ENCODE measurements around the gene LCAT.
A peak's percentile ranks its signal among the peaks of the same experiment; 100 is the strongest.
"Not testable (repeated sequence)": the region's sequence is repeated elsewhere in the genome, so short reads cannot be mapped to it uniquely, and the experiment has no call there.

LCAT gene

DNA sequence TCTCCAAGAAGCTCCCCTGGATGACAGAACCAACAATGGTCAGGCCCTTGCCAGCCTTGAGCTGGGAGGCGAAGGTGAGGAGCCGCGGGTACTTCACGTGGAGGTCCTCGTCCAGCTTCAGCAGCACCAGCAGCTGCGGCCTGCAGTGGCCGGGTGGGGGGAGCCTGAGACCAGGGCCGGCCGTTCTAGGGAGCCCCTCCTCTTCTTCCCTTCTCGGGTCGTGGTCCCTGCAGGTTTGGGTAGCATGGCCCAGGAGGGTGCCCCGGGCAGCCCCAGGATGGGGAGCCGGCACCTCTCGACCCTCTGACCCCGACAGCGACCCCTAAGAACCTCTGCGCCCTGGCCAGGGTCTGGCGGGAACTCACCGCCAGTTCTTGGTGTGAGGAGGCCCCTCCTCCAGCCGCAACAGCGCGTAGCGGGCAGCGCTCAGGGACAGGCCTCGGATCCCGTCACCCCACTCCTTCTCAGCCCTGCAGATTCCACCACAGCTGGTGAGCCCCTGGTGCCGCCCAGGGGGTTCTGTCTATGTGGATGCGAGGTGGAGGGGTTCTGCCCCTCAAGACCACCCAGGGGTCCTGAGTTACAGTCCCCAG lies 3.1 kb upstream of the LCAT start:
- no peak for DNase-seq (ENCODE audit: low read depth in 2 of 2)

DNA sequence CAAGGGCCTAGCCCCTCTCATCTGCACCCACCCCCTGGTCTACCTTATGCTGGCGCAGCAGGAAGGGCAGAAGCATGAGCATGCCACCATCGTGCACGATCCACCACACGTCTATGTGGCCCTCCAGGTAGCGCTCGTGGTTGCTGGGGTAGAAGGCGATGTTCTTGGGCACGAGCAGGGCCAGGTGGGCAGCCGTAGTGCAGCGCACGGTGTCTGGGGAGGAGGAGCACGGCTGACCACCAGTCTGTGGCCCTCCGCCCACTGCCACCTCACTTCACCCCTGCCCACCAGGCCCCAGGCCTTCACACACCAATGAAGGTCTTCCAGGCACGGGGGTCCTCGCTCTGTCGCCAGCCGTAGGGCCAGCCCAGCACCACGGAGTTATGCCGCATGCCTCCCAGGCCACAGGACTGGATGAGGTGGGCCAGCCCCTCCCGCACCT lies 2.2 kb upstream of the LCAT start:
- DNase-seq (ENCODE audit: low read depth in 2 of 2) = no peak

DNA sequence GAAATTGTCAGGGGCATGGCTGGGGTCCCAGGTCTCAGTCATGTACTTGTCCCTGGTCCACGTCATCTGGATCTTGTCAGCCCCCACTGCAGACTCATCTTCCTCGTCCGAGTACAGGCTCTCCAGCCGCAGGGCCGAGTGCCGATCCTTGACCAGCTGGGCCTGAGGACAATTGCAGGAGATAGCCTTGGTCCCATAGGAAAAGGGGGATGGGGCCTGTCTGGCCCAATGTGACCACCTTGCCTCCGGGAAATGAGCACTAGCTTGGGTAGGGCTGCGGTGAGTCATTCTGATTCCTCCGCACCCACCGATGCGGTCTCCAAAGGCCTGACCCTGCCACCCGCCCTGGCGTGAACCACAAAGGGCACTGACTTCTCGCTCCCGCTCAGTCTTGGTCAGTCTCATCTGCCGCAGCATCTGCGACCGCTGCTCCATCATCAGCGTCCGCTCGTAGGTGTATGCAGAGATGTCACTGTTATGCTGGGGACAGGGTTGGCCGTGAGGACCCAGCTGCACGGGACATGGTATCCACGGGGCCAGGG lies 1.5 kb upstream of the LCAT start:
- no peak for DNase-seq (ENCODE audit: low read depth in 2 of 2)

DNA sequence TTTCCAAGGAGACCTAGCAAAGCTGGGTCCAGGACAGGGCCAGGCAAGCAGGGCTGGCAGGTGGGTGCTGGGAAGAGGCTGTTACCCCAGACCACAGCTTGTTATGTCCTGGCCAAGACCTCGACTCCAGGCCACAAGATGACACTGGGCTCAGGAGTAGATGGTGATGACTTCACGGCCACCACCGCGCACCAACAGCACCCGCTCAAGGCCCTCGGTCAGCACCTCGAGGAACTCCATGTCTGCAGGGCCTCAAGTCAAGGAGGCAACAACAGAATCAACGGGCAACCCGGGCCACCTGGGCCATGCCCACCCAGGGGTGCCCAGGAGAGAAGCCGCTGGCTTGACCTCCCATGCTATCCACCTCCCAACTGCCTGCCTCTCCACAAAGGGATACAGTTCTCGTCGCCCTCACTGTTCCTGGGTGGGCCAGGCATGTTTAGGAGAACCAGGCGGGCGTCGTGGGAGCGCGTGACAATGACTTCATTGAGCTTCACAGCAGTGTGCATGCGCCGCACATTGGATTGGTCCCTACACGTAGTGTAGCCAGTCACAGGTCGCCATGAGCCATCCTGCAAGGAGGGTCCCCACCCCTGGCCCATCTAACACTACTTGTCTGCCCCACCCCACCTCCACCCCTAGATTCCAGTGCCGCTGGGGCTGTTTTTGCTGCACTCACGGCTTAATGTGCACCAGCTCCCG lies 921 bp upstream of the LCAT start:
- DNase-seq (ENCODE audit: low read depth in 2 of 2) = no peak

DNA sequence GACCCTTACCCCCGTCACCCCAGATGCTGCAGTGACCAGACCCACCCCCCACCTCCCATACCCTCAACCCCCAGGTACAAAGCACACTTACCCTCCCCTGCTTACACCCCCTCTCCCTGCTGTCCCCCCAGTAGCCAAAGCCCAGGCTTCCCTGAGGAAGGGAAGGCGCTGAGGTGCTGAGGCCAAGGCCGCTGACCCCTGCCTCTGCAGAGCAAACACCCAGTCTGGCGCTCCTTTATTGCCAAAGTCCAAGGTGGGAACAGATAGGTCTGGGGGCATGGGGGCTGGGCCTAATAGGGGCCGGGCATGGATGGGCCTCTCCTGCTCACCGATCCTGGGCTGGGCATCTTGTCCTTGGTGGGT lies 683 bp downstream of the LCAT start:
- no peak for DNase-seq (ENCODE audit: low read depth in 2 of 2)

DNA sequence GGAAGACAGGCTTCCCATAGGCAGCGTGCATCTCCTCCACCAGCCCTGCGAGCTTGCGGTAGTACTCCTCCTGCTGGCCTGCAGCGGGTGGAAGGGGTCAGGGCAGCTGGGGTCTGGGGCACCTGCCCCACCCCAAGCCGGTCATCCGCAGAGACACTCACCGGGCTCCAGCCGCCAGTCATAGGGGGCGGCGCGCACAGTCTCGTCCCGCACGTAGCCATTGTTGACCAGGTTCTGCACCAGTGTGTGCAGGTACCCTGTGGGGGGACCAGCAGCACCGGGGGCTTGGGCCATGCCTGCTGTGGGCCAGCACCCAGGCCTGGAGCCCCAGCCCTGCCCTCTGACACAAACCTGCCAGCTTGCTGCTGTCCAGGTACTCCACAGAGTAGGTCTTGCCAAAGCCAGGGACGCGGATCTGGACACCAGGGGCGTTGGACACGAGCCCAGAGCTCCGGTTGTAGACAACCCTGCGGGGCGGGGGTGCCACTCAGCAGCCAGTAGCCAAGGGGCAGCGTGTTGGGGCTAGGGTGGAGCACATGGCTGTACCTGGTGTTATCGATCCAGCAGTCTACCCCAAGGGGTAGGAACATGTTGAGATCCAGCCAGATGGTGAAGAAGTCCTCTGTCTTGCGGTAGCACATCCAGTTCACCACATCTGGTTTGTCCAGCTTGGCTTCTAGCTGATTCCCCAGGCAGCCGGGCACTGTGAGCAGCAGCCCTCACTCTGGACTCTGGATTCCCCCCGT lies 1.2 kb downstream of the LCAT start:
- DNase-seq (ENCODE audit: low read depth in 2 of 2) = no peak

DNA sequence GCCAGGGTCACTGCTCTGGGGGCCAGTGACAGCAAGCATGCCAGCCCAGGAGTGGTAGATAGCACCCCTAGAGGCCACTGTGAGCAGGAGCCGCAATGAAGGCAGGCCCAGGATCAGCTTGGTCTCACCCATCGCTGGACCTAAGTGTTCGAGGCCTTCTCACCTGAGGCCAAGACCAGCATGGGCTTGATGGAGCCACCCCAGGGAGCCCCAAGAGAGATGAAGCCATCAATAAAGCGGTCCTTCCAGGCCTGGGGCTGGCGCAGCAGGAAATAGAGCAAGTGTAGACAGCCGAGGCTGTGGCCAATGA lies 1.8 kb downstream of the LCAT start:
- peak in 1 of 2 donors; percentile 21 for DNase-seq (ENCODE audit: low read depth in 2 of 2)

DNA sequence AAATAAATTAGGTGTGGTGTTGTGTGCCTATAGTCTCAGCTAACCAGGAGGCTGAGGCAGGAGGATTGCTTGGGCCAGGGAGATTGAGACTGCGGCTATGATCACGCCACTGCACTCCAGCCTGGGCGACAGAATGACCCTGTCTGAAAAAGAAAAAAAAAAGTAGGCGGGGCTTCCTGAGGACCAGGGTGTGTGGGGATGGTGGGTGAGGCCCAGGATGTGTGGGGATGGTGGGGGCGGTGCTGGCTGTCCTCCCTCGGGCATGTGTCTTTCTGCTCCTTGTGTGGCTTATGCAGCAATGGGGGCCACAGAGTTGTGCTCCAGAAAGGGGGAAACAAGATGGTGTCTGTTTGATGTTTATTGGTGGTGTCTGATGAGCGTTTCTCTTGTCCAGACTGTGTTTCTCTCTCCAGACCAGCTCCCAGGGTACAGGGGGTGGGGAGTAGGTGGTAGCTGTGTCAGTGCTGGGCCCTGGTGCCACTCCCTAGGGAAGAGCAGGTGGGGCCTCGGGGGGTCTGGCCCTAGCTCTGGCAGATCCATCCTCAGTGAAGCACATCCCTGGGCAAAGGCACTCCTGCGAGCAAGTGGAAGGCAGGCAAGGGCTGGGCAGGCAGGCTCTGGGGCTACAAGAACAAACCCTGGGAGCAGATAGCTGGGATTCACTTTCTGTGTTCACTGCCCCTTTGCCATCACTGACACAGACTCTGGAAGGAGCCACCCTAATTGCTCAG lies 2.3 kb downstream of the LCAT start:
- no peak for DNase-seq (ENCODE audit: low read depth in 2 of 2)

DNA sequence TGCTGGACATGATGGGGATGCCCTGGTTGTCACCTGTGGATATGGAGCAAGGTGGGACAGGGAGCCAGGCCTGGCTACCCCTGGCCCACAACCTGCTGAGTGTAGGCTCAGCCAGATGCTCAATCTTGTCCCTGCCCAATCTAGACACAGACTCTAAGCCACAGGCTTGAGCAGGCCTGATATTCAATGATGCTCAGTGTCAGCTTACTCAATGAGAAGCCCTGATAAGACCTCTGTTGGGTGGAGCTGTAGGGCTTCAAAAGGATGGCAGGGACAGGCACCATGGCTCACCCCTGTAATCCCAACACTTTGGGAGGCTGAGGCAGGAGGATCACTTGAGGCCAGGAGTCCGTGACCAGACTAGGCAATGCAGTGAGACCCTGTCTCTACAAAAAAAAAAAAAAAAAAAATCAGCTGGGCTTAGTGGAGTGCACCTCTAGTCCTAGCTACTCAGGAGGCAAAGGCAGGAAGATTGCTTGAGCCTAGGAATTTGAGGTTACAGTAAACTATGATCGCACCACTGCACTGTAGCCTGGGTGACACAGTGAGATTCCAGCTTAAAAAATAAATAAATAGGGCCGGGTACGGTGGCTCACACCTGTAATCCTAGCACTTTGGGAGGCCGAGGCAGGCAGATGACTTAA lies 3.4 kb downstream of the LCAT start:
- DNase-seq (ENCODE audit: low read depth in 2 of 2) = no peak

DNA sequence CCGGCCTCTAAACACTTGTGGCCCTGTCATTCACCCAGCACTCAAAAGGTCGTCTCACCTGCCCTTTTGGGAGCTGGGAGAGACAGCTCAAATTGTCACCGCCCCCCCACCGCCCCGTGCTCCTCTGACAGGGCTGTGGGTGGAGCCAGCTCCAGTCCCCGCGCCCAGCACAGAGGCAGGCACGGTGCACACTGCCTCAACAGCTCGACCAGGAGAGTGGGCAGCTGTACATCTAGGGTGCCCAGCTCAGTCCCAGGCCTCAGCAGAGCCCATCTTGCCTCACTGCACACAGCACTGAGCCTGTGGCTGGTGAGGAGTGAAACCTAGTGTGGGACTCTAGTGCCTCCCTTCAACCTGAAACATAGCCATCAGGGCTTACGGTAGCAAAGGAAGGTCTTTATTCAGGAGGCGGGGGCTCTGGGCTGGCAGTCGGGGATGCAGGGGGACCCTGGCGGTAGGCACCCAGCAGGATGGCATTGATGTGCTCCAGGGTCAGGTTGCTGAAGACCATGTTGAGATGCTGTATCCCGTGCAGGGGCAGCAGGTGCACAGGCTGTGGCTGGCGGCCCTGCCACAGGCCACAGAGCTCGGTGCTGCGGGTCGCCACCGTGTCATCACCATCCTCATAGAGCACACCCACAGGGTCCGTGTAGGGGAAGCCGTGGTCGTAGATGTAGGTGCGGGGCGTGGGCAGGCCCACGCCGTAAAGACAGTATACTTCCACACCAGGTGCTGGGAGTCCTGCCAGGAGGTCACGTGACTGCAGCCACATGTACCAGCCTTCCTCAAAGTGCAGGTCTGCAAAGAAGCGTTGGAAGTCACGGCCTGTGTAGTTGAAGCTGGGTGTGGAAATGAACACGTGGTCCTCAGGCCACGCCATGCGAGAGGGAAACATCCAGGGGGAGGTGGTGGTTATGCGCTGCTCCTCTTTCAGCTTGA lies 4.1 kb downstream of the LCAT start:
- DNase-seq (ENCODE audit: low read depth in 2 of 2) = peak in 1 of 2 donors; percentile 60

DNA sequence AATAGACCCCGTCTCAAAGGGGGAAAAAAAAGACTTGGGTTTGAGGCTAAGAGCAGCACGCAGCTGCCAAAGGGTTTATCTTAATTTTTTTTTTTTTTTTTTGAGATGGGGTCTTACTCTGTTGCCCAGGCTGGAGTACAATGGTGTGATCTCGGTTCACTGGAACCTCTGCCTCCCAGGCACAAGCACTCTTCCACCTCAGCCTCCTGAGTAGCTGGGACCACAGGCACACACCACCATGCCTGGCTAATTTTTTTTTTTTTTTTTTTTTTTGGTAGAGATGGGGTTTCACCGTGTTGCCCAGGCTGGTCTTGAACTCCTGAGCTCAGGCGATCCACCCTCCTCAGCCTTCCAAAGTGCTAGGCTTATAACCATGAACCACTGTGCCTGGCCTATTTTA lies 6.2 kb downstream of the LCAT start:
- not testable (repeated sequence) for DNase-seq (ENCODE audit: low read depth in 2 of 2)

DNA sequence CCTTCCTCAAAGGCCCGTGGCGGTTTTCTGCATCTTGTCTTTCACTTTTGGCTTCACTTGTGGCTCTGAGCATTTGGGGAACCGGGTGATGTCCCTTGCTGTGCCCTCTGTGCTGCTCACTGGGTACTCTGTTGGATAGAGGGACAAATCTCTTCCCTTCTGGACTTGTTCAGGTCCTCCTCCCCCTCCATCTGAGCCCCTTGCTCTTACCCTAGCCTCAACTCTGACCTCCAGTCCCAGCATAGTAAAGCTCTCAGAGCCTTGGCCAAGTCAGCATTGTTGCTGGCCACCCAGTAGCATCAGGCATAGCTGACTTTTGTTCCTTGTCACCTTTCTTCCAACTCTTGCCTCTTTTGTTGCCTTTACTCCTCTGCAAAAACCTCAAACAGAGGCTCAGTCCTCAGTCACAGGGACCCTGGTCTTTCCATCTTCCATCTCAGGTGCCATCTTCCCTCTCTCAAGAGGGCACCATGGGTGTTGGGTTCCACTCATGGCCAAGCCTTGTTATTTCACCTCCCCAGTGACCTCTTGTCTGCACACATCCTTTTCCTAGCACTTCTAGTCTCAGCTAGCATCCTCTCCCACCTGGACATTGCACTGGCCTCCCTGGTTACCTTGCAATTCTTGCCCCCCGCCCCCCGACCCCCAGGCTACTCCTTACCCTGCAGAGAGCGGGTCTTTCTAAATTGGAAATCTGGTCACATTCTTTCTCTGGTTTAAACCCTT lies 6.9 kb downstream of the LCAT start:
- peak in 1 of 2 donors; percentile 66 for DNase-seq (ENCODE audit: low read depth in 2 of 2)

DNA sequence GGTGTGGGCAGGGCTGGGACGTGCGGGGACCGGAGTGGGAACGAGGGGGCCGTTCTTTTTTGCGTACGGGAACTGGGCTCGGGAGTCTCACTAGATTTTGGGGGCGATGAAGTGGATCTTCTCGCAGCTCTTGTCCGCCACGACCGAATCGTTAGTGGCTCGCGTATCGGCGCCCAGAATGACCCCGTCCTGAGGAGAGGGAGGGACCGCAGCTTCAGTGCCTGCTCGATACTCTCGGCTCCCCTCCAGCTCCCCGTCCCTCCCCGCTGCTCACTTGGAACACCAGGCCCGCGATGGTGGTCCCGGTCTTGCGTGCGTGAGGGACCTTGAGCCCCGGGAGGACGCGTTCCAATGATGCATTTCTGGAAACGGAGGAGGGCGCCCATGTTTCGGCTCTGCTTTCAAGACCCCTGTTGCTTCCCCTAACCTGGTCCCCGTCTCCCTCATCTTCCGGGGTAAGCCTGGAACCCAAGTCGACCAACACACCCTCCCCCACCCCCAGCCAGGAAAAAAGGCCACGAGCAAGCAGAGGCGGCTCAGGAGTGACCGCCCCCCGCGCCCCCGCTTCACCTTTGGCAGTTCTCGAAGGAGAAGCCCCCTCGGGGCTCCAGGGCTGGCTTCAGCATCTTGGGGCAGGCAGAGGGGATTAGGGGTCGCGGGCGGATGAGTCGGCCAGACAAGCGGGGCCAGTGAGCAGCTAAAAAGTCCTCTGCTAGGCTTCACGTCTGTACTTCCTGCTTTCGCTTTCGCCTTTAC lies 7.6 kb downstream of the LCAT start, which contains the start of gene PSMB10:
Gene PSMB10 (minus strand): TSS at position 727 of the 756 bp plus-strand sequence. CDS start 101 bp downstream, at position 626.
- DNase-seq (ENCODE audit: low read depth in 2 of 2) = peak; percentile 30 to 53

DNA sequence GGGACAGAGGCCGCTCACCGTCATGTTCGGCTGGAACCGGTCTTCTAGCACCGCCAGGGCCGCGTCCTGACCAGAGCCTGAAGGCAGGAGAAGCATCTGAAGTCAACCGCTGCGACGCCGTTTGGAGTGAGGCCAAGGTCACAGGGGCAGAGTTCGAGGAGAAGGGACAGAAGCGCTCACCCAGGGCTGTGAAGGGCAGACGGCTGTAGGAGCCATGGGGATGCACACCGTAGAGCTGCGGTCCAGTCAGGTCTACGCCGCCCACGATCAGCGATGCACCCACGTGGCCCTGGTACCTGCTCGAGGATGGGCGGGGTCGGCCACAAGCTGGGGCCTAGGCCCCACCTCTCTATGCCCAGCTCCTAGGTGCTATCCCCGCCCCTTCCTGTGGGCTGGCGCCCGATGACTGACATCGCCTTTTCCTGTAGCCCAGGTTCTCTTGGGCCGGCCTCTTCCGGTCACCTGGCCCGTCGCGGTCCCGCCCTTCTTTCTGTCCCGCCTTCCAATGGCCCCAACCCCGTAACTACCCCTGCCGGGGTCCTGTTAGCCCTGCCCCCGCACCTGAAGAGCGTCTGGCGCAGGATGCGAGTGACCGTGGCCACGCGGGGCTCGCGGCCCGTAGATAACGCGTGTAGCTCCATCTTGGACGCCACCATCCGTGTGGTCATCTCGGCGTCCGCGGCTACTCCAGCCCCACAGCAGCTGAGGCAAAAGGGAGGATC lies 8.4 kb downstream of the LCAT start:
- peak; percentile 88 to 90 for DNase-seq (ENCODE audit: low read depth in 2 of 2)

DNA sequence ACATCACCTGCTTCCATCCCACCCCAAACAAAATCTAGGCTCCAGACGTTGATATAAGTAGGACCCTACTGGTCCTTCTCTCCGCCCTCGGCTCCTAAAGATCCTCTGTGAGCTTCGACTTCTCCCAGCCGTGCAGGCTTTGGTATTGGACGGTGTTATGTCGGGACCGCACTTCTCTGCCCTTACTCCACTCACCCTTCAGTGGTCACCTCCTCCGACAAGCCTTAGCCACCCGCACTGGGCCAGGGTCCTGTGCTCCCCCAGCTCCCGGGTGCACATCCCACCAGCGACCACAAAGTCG lies 8.9 kb downstream of the LCAT start:
- DNase-seq (ENCODE audit: low read depth in 2 of 2) = no peak

DNA sequence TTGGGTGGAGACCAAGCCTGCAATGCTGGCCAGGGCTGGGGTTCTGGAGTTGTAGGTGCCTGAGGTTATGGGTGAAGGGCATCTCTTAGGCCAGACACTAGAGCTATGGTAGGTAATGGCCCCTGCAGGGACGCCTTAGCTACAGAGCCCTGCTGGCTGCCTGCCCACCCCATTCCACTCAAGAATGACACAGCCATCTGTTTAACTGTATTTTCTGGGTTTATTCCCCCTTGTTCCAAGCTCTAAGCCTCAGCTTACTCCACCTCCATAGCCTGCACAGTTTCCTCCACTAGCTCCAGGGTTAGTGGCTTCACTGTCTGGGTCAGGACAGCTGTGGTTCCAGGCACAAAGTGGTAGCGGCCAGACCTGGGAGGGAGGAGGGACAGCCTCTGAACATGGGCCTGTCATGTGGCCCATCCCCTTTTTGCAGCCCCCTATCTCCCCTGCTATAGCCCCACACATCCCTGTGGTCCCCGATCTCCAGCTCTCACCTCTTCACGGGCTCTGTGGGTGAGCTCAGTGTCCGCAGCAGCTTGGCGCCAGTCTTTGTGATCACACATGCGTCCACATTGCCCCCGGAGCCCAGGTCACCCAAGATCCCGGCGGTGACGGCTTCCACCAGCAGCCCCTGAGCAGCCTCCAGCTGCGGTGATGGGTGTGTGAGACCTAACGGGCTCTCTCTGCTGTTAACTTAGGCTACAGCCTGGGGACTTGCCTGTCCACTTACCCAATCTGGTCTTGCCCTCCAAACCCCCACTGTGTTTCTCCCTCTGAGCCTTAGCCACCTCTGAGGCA lies 9.4 kb downstream of the LCAT start:
- DNase-seq (ENCODE audit: low read depth in 2 of 2) = no peak

DNA sequence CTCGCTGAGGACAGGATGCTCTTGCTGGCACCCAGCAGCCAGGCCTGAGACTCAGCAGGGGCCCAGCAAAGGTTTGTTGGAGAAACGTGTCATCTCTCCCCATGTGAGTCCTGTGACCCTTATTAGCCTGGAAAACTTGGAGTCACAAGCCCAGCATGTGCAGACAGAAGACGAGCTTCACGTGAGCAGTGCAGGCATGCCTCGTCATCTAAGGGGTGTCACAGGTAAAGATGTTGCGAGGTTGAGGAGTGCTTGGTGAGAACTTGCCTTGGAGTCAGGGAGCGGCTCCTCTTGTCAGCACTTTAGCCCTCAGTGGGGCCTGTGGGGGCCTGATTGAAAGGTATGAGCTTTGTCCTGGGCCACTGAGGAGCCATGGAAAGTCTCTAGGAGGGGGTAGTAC lies 10.1 kb downstream of the LCAT start:
- DNase-seq (ENCODE audit: low read depth in 2 of 2) = no peak

DNA sequence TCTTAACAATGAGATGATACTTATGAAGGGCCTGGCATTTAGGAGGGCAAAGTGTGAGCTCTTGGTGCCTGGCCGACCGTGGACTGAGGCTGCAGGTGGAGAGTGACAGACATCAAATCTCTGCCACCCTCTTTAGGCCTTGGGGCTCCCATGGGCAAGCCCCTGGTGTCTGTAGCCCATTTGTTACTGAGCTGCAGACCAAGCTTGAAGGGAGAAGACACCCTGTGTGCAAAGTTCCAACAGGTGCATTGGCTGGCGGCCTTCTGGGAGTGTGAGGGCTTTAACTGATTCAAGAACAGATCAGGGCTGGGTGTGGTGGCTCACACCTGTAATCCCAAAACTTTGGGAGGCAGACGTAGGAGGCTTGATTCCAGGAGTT lies 11.5 kb downstream of the LCAT start:
- DNase-seq (ENCODE audit: low read depth in 2 of 2) = no peak

All from stimulated activated CD4-positive, alpha-beta T cell treated with anti-CD3 and anti-CD28 coated beads, Interleukin-1b, Interleukin-23, amount 100 ng/mL, for 4 hours (primary cell).